Ovary (tissue), 9 donors: ENCODE measurements around the gene CRYGB. TPM values are rescaled to one million over a fixed set of nuclear protein-coding genes. Genes with fewer than 3 reads are reported as not detected.

Source experiments
- DNase-seq, 5 donors: peaks; one replicate each; pipeline ENCODE4 v3.0.0-alpha.2; 2019 to 2020
- H3K27ac ChIP-seq, 2 donors: fragments of 200-600 bp; one replicate each; pipeline versions ENCODE4 v1.5.1 to v1.8.0; 2019 to 2022
- H3K27me3 ChIP-seq: fragments of 200-600 bp; one replicate; pipeline ENCODE4 v1.8.0; 2022
- H3K36me3 ChIP-seq: fragments of 200-600 bp; sonication (generic); one replicate; pipeline ENCODE4 v1.5.1; 2019
- H3K4me1 ChIP-seq: one replicate; pipeline ENCODE4 v1.8.1; 2013; ENCODE audit warnings: mild to moderate bottlenecking, moderate library complexity; ENCODE audit not compliant: insufficient read depth
- H3K4me3 ChIP-seq: fragments of 200-600 bp; sonication (generic); one replicate; pipeline ENCODE4 v1.5.1; 2017
- H3K9me3 ChIP-seq, 2 donors: fragments of 200-600 bp in 1 of 2; sonication (generic) in 1 of 2; one replicate each; pipeline versions ENCODE4 v1.5.1 to v1.8.1; 2013 to 2019; ENCODE audit warnings: mild to moderate bottlenecking in 1 of 2, moderate library complexity in 1 of 2
- EP300 ChIP-seq: sonication (generic); formaldehyde crosslinking; IDR thresholded peaks from one replicate; pipeline ENCODE4 v1.6.1; 2017; ENCODE audit warnings: antibody characterized with exemption
- POLR2A ChIP-seq: fragments of 450-650 bp; IDR thresholded peaks from one replicate; pipeline ENCODE4 v1.6.1; 2017; ENCODE audit warnings: antibody characterized with exemption, mild to moderate bottlenecking, moderate library complexity
- WGBS, 3 donors: extraction: QIAGEN DNeasy Blood & Tissue Kit in 1 of 3; methylation state at CpG; one replicate each; pipeline versions ENCODE4 v1.1.5 to v1.1.7; 2013 to 2017; 5-methylcytosine and 5-hydroxymethylcytosine counted together
- intact Hi-C, 4 donors: fragments of 100-400 bp; cut with DNase I; formaldehyde crosslinking; loops; one replicate each; pipeline versions ENCODE4 v1.11.0 to v1.15.1; 2022 to 2023
- polyA plus RNA-seq, 2 donors: library from polyadenylated mRNA; stranded (reverse); fragments of 200-250 nt in 1 of 2; fragments of 350-450 nt in 1 of 2; fragmentation: Illumina TruSeq in 1 of 2; extraction: RNeasy Lipid Tissue Mini Kit (QIAGEN cat#74804) in 1 of 2; gene quantifications; one replicate each; pipeline ENCODE4 v1.2.3, GENCODE V29; 2013 to 2014
- total RNA-seq, 7 donors: library from RNA; depleted of rRNA in 2 of 7; stranded (reverse); fragments of >200 nt in 2 of 7; fragmentation: NEBNext Ultra II Directional in 3 of 7; extraction: Animal tissue kit (Norgen Biotek cat#: 25700) in 3 of 7; gene quantifications; one replicate each; pipeline versions ENCODE4 v1.1.0 to v1.2.4, GENCODE V29; 2016 to 2023
- TF ChIP-seq, protein P1 (sequence below), 3 donors: fragments of 450-650 bp in 2 of 3; fragments of 200-600 bp in 1 of 3; IDR thresholded peaks; one replicate each; pipeline versions ENCODE4 v1.5.1 to v1.8.0; 2016 to 2022; ENCODE audit warnings: antibody characterized with exemption in 3 of 3, mild to moderate bottlenecking in 1 of 3
- donor health status: DM: no; HTN: no; CAD: no; lungs with moderate emphysema.
- donor health status: DM: no; HTN: no; CAD: no.
- donor health status: Bipolar disorder and iron deficiency.
- donor health status: DM: yes; HTN: yes; CAD: no.
- donor health status: DM: no; HTN: no; CAD: no.
- donor health status: DM: yes; HTN: yes; CAD: no.

The CRYGB gene
- total and polyA plus RNA-seq, 9 donors: not detected

DNA sequence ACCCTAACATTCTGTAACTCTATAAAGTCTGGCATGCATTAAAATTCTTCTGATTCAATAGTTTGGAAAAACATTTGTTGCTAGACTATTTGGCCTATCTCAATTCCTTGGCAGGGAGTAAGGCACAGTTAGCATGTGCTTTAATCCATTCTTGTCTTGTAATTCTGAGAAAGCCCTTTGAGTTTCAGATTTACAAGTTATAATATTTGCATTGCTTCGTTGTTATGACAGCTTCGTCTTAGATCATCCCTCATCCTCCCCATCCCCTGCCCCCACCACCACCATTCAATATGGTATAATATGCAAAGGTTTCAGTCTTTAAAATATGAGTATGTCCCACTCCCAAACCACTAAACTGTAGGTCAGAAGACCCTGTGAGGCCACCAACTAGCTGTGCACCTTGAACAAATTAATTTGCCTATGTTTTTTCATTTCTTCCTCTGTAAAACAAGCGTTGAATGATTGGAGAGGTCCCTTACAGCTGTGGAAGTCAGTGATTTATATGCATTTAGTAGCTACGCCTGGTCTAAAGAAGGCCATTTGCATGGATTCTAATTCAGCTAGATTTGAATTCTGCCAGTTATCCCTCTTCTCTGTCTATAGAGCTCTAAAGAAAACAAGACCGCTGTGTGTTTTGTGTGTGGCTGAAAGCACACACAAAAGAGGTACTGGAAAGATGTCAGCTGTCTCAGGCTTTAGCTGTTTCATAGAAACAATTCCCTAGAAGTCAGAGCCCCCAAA, 43.3 kb upstream of the CRYGB start:
- DNase-seq: no peak
- no peaks in the 10 kb centered on the region for H3K4me1 ChIP-seq
- H3K27me3 ChIP-seq: no peaks in the 10 kb centered on the region
- intact Hi-C loops: no loop called here
- H3K4me3 ChIP-seq: no peak overlapping the region
- H3K9me3 ChIP-seq: no peaks in the 10 kb centered on the region
- TF ChIP-seq EP300 (no peak), POLR2A (no peak)
- TF ChIP-seq, protein P1, sequence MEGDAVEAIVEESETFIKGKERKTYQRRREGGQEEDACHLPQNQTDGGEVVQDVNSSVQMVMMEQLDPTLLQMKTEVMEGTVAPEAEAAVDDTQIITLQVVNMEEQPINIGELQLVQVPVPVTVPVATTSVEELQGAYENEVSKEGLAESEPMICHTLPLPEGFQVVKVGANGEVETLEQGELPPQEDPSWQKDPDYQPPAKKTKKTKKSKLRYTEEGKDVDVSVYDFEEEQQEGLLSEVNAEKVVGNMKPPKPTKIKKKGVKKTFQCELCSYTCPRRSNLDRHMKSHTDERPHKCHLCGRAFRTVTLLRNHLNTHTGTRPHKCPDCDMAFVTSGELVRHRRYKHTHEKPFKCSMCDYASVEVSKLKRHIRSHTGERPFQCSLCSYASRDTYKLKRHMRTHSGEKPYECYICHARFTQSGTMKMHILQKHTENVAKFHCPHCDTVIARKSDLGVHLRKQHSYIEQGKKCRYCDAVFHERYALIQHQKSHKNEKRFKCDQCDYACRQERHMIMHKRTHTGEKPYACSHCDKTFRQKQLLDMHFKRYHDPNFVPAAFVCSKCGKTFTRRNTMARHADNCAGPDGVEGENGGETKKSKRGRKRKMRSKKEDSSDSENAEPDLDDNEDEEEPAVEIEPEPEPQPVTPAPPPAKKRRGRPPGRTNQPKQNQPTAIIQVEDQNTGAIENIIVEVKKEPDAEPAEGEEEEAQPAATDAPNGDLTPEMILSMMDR (IDR thresholded peaks at IDR 0.05): no peak
- no peak overlapping the region for H3K27ac ChIP-seq
- WGBS, 3 donors: 76 to 78% (median 76%) methylated on average over 5 of the region's 5 CpGs
- no peaks in the 10 kb centered on the region for H3K36me3 ChIP-seq

DNA sequence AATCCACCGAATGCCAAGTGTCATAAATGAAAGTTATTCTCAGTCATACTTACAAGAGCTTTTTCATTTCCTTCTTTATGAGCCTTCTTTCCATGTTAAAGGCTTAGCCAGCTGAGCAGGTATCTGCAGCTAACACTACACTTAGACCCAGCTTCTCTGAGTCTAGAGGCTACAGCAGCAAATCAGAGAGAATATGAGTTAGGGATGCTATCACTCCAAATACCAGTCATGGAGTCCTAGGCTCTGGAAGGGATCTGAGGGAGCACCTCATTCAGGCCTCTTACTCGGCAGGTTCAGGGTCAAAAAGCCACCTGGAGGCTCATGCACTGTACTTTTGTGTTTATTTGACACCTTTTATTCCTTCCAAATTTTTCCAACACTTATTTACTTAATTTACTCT, 40.9 kb upstream of the CRYGB start:
- Histone ChIP-seq H3K36me3 (no peaks in the 10 kb centered on the region), H3K27ac (no peak overlapping the region), H3K4me1 (no peaks in the 10 kb centered on the region), H3K4me3 (no peak overlapping the region), H3K27me3 (no peaks in the 10 kb centered on the region), H3K9me3 (no peaks in the 10 kb centered on the region)
- no peak for DNase-seq
- intact Hi-C loops: no loop called here
- TF ChIP-seq POLR2A: no peak
- TF ChIP-seq EP300: no peak
- TF ChIP-seq, protein P1 (IDR thresholded peaks at IDR 0.05): no peak
- 87 to 93% (median 93%) methylated on average over 2 of the region's 2 CpGs for WGBS, 3 donors

DNA sequence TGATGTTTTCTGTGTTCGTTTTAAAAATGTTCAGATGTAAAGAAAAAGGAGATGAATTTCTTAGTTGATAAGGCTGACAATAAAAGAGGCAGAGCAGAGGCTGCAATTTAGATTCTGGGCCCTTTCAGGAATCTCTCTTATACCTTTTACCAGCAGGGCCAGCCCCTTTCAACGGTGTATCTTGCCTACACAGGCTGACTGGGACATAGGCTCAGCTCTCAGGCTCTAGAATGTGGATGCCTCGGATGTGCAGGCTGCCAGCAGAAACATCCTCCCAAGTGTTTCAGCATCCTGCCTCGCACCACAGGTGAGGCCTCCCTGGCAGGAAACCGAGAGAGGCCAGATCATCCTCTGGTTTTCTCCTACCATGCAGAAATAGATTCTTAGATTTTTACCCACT, 40.5 kb upstream of the CRYGB start:
- no peaks in the 10 kb centered on the region for H3K4me1 ChIP-seq
- no peaks in the 10 kb centered on the region for H3K36me3 ChIP-seq
- no peak overlapping the region for H3K27ac ChIP-seq
- no peaks in the 10 kb centered on the region for H3K27me3 ChIP-seq
- no peak for DNase-seq
- TF ChIP-seq EP300 (no peak), POLR2A (no peak)
- TF ChIP-seq, protein P1 (IDR thresholded peaks at IDR 0.05): no peak
- no peaks in the 10 kb centered on the region for H3K9me3 ChIP-seq
- no peak overlapping the region for H3K4me3 ChIP-seq
- intact Hi-C loops: no loop called here
- WGBS, 3 donors: 72 to 76% (median 74%) methylated on average over 5 of the region's 5 CpGs

DNA sequence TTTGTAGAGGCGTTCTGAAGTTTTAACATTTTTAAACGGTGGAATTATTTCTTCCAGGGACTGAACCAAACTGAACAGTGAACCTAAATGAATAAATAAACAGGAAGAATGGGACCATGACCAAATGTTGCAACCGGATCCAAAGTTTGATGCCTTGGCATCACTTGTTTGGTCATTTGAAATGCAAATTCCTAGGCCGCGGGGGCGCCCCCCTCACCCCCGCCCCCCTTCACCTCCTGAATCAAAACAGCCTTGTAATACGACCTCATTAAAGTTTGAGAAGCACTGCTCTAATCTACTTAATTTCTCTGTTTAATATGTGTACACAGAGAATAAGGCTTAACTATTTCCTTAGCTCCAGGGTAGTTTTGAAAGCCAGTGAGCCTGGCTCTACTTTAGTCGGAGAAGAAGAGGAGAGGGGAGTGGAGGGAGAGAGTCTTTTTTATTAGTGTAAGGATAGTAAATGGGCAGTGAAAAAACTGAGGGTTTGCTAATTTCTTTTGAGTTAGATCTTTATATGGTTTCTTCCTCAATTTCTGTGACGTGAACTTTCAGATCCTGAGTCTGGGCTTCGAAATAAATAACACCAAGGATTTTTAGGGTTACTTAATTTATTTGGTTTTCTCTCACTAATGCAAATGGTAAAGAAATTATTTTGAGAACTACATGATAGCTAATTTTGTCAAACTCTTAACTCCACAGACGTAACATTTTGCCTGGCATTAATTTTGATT, 38.2 kb upstream of the CRYGB start:
- no peak for TF ChIP-seq EP300
- no peak for TF ChIP-seq POLR2A
- TF ChIP-seq, protein P1 (IDR thresholded peaks at IDR 0.05): no peak
- intact Hi-C loops: no loop called here
- no peaks in the 10 kb centered on the region for H3K4me1 ChIP-seq
- H3K27ac ChIP-seq: no peak overlapping the region
- DNase-seq: no peak
- H3K4me3 ChIP-seq: no peak overlapping the region
- no peaks in the 10 kb centered on the region for H3K9me3 ChIP-seq
- WGBS, 3 donors: 11 to 22% (median 14%) methylated on average over 12 of the region's 12 CpGs
- no peaks in the 10 kb centered on the region for H3K27me3 ChIP-seq
- no peaks in the 10 kb centered on the region for H3K36me3 ChIP-seq
